OCI-LY7 (cell line): ENCODE data around the gene HERC2.

Source experiments
- CTCF ChIP-seq: fragments of 200-600 bp; sonication (generic); conservative IDR thresholded peaks from 2 replicates; pipeline ENCODE4 v1.5.1; 2014; ENCODE audit warnings: mild to moderate bottlenecking, antibody characterized with exemption, low read length, moderate library complexity, mixed read lengths
- EZH2phosphoT487 ChIP-seq: fragments of 200-600 bp; sonication (generic); IDR thresholded peaks from 2 replicates; pipeline ENCODE4 v1.6.1; 2018; ENCODE audit warnings: low read depth, borderline replicate concordance, mild to moderate bottlenecking, mixed run types, antibody characterized with exemption, low read length, moderate library complexity, mixed read lengths

- TF ChIP-seq CTCF (no peak), EZH2phosphoT487 (no peak)
These were observed 218.1 kb downstream of the HERC2 start for GRCh38 chr15:28103831-28104230.
